ENCODE results near the gene XPR1. TPM values are rescaled to one million over a fixed set of nuclear protein-coding genes. Genes with fewer than 3 reads are reported as not detected.

The XPR1 gene
- total RNA-seq, 1 donor from 2014 or later, result 11.6 TPM

DNA sequence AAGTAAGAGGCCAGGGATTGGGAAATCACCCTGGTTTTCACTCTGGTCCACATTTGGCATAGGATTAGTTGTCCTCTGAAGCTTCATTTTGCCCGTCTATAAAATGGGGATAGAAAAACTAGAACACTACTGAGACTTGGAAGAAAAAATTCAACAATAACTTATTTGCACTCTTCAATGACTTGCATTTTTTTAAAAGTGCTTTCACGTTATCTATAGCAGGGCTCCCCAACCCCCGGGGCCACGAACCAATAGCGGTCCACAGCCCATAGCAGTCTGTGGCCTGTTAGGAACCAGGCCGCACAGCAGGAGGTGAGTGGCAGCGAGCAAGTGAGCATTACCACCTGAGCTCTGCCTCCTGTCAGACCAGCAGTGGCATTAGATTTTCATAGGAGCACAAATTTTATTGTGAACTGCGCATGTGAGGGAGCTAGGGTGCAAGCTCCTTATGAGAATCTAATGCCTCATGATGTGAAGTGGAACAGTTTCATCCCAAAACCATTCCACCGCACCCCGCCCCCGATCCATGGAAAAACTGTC, 283.7 kb downstream of the XPR1 start:
- no peak for DNase-seq (ENCODE audit: low spot score)

- DNase-seq (ENCODE audit: low spot score), result no peak
These were observed 284.4 kb downstream of the XPR1 start for GRCh38 chr1:180916012-180916770.

GRCh38 chr1:180916771-180917170, 284.9 kb downstream of the XPR1 start:
- DNase-seq (ENCODE audit: low spot score), result no peak

DNA sequence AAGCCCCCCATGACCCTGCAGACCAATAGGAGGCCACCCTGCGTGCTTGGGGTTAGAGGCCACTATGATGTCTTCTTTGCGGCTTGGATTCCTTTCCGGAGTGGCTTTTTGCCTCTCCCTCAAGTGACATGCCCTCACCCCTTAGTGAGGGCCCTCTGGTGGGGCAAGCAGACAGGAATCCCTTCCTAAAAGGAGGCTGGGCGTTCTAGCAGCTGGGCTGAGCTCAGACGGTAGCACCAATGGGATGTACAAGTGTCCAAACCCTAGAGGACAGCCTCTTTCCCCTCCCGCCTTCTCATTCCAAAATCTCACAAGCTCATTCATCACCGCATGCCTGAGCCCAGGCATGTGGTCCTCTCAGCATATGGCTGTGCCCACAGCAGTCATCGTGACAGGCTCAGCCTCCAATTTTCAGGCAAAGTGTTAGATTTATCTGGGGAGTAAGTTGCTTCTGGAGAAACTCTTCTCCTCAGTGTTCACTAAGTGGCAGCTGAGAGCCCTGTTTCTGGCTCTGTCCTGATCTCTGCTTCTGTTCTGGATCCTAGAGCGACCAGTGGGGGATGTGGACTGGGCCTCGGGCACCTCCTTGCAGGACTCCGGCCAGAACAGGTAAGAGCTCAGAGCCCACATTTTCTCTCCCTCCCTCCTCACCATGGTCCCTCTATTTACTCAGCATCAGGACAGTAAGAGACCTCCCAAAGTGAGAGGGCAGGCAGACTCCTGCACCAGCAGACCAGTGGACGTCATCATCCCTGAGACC, 285.7 kb downstream of the XPR1 start:
- DNase-seq (ENCODE audit: low spot score), result peak; percentile 43

- no peak for DNase-seq (ENCODE audit: low spot score)
These were observed 286.7 kb downstream of the XPR1 start for GRCh38 chr1:180918519-180918918.

GRCh38 chr1:180919183-180919700, 287.4 kb downstream of the XPR1 start:
- no peak for DNase-seq (ENCODE audit: low spot score)

- no peak for DNase-seq (ENCODE audit: low spot score)
These were observed 288.4 kb downstream of the XPR1 start for GRCh38 chr1:180920193-180920592.

DNA sequence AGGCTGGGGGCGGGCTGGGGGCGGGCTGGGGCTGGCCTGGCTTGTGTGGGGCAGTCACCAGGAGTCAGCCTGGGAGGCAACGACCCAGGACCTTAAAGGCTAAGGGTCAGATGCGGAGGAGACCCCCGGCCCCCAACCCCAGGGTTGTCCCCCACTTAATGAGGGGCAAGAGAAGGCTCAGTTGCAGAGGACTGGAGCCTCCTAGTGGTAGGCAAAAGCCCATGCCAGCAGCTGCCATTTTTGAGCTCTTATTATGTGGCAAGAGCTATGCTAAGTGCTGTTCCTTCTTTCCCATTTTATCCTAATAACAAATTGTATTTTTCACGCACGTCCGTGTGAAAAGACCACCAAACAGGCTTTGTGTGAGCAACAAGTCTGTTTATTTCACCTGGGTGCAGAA, 288.9 kb downstream of the XPR1 start:
- no peak for DNase-seq (ENCODE audit: low spot score)

GRCh38 chr1:180921386-180921785, 289.6 kb downstream of the XPR1 start:
- DNase-seq (ENCODE audit: low spot score), result no peak

- DNase-seq (ENCODE audit: low spot score), result no peak
These were observed 290.2 kb downstream of the XPR1 start for GRCh38 chr1:180921891-180922630.

GRCh38 chr1:180922631-180923015, 290.8 kb downstream of the XPR1 start:
- no peak for DNase-seq (ENCODE audit: low spot score)

DNA sequence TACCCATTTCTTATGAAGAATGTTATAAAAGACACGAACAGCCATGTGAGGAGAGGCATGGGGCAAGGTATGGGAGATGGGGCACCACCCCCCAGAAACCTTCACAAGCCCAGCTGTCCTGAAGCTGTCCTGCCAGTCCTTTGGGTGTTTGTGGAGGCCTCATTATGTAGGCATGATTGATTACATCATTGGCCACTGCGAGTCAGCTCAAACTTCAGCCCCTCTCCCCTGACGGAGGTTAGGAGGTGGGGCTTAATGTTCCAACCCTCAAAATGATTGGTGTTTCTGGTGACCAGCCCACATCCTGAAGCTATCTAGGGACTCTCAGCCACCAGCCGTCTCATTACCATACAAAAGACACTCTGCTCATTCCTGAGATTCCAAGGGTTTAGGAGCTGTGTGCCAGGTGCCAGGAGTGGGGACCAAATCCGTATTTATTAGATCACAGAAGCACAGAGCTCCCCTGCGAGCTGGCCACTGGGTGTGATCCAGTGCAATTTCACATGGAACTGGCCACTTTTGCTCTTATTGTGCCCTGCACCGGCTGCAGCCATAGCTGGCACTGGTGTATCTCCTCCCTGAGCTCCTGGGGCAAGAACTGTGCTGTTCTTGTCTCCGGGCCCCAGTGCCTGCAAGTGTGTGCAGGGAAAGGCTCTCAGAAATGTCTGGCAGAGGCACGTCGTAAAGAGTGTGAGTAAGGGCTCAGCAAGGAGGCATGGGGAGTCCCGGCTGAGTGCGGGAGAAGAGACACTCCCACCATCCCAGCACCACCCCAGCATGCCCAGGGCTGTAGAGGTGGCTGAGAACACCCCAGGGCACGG, 291.4 kb downstream of the XPR1 start:
- DNase-seq (ENCODE audit: low spot score), result no peak

DNA sequence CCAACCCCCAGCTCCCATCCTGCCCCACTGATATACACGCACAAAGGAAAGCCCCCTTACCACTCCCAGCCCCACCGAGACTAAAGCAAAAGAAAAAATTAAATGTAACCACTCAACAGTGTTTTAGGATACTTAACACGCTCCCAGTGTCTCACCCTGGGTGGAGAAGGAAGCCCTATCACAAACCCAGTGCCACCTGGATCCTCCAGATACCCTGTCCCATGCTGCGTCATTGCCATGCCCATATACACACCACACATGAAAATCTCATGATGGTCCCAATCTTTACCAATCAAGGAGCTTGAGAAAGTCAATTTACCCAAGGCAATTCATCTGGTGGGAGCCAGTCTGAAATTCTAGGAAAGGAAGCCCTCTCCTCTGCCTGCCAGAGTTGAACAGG, 292.1 kb downstream of the XPR1 start:
- DNase-seq (ENCODE audit: low spot score), result no peak

- no peak for DNase-seq (ENCODE audit: low spot score)
These were observed 293.1 kb downstream of the XPR1 start for GRCh38 chr1:180924939-180925338.

DNA sequence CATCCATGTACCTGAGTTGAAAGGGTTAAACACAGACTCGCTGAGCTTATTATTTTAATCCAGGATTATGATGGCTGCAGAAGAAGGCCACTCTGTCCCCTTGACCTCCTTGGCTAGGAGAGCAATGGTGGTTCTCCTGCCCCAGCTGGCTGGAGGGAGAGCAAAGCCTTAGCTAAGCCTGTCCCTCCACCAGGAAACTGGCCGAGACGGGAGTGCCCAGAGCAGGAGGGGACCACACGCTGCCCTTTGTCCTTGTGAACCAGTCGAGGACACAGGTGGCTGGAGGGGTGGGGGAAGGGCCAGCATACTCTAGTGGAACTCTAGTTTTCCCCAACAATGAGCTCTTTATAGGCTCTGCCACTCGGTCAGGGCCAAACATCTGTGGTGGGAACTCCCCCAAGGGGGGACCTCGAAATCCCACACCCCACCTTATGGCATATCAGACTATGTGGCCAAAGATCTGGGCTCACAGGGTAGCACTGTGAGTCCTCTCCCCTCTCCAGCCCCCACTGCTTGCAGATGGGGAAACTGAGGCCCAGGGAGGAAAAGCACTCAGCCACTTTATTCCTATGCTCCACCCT, 293.7 kb downstream of the XPR1 start:
- no peak for DNase-seq (ENCODE audit: low spot score)

GRCh38 chr1:180926164-180926981, 294.6 kb downstream of the XPR1 start:
- DNase-seq (ENCODE audit: low spot score), result peak; percentile 93

- no peak for DNase-seq (ENCODE audit: low spot score)
These were observed 295.5 kb downstream of the XPR1 start for GRCh38 chr1:180927348-180927747.

- DNase-seq (ENCODE audit: low spot score), result no peak
These were observed 296.0 kb downstream of the XPR1 start for GRCh38 chr1:180927841-180928240.

DNA sequence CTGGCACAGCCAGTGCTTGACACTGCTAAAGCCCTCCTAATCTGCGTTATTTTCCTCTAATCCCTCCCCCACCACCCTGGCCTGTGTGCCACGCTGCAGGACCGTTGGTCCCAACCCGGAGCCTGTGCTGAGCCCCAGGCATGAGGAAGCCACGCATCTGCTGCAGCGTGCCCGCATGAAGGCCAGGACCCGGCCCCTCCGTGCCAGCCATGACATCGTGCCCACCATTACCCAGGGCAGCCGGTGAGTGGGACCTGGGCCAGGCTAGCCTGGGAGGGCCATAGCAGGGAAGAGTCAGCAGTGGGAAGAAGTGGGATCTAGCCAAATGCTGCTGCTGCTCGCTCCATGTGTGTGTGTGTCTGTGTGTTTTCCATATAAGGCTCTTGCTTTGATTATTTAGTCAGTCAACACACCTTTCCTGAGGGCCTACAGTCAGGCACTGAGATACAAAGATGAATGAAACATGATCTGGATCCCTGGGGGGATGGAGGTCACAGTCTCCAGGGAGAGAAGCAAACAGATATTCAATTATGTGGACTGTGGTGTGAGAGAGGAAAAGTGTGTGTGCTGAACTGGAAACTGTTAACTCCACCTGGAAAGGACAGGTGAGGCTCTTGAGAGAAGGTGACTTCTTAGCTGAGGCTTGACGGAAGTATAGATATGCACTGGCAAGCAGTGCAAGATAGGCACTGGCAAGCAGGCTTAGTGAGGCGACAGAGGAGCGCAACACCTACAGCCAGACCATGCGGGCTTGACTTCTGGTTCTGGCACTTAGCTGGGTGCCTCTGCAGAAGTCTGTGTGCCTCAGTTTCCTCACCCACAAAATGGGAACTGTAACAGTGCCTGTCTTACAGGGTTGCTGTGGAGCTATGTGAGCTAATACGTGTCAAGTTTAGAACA, 296.8 kb downstream of the XPR1 start:
- no peak for DNase-seq (ENCODE audit: low spot score)
